Gastrocnemius medialis (tissue), 4 donors: ENCODE data around the gene PKIB. TPM values are rescaled to one million over a fixed set of nuclear protein-coding genes. Genes with fewer than 3 reads are reported as not detected.
"Not testable (repeated sequence)": the region's sequence is repeated elsewhere in the genome, so short reads cannot be mapped to it uniquely, and the experiment has no call there.

ENCODE experiments used
- ATAC-seq, 2 donors: fragments of 150-250 bp; one replicate each; pipeline ENCODE4 v1.9.1; 2016
- DNase-seq, 2 donors: peaks; one replicate each; pipeline ENCODE4 v3.0.0-alpha.2; 2019
- H3K27ac ChIP-seq, 4 donors: fragments of 200-600 bp; sonication (generic); 1 replicate in 1 of 4; 2 replicates in 3 of 4; pipeline ENCODE4 v1.5.1; 2016 to 2018; ENCODE audit warnings: mild to moderate bottlenecking in 2 of 4, moderate library complexity in 1 of 4
- H3K27me3 ChIP-seq, 3 donors: fragments of 200-600 bp; sonication (generic) in 2 of 3; 1 replicate in 1 of 3; 2 replicates in 2 of 3; pipeline versions ENCODE4 v1.5.1 to v1.6.0; 2016 to 2019; ENCODE audit warnings: mild to moderate bottlenecking in 1 of 3, moderate library complexity in 1 of 3
- H3K36me3 ChIP-seq, 2 donors: fragments of 200-600 bp; sonication (generic) in 1 of 2; one replicate each; pipeline ENCODE4 v1.5.1; 2017 to 2018
- H3K4me1 ChIP-seq, 2 donors: fragments of 200-600 bp; sonication (generic) in 1 of 2; one replicate each; pipeline ENCODE4 v1.5.1; 2016 to 2017; ENCODE audit warnings: mild to moderate bottlenecking in 2 of 2
- H3K4me3 ChIP-seq, 4 donors: fragments of 200-600 bp; sonication (generic) in 3 of 4; 1 replicate in 1 of 4; 2 replicates in 3 of 4; pipeline ENCODE4 v1.5.1; 2016 to 2019; ENCODE audit warnings: mild to moderate bottlenecking in 2 of 4
- H3K9me3 ChIP-seq, 3 donors: fragments of 200-600 bp; sonication (generic) in 2 of 3; 1 replicate in 1 of 3; 2 replicates in 2 of 3; pipeline ENCODE4 v1.5.1; 2016 to 2019
- CTCF ChIP-seq, 5 experiments: fragments of 450-650 bp in 3 of 5; fragments of 200-600 bp in 2 of 5; sonication (generic) in 2 of 5; IDR thresholded peaks in 4 of 5; conservative IDR thresholded peaks in 1 of 5; 1 replicate in 4 of 5; 2 replicates in 1 of 5; pipeline ENCODE4 v1.5.1; 2016 to 2019; ENCODE audit warnings: antibody characterized with exemption in 5 of 5, mild to moderate bottlenecking in 3 of 5, moderate library complexity in 3 of 5
- POLR2A ChIP-seq, 2 donors: fragments of 450-650 bp; IDR thresholded peaks; one replicate each; pipeline ENCODE4 v1.6.1; 2017; ENCODE audit warnings: antibody characterized with exemption in 2 of 2, mild to moderate bottlenecking in 2 of 2, moderate library complexity in 2 of 2
- in situ Hi-C, 4 donors: fragments of 200-750 bp; cut with MboI; loops; one replicate each; pipeline versions ENCODE4 v1.15.0 to v1.8.0; 2017; ENCODE audit warnings: low sequenced_read_pairs in 4 of 4
- intact Hi-C: fragments of 100-400 bp; cut with DNase I; formaldehyde crosslinking; loops from one replicate; pipeline ENCODE4 v1.15.1; 2023; ENCODE audit warnings: low total_unique reads
- total RNA-seq, 4 donors: library from RNA; depleted of rRNA; stranded (reverse); fragments of >200 nt; gene quantifications; one replicate each; pipeline versions ENCODE4 v1.1.0 to v1.2.3, GENCODE V29; 2016

The PKIB gene
- total RNA-seq, 4 donors from 2014 or later: 0.64 to 1.1 (median 0.97) TPM

DNA sequence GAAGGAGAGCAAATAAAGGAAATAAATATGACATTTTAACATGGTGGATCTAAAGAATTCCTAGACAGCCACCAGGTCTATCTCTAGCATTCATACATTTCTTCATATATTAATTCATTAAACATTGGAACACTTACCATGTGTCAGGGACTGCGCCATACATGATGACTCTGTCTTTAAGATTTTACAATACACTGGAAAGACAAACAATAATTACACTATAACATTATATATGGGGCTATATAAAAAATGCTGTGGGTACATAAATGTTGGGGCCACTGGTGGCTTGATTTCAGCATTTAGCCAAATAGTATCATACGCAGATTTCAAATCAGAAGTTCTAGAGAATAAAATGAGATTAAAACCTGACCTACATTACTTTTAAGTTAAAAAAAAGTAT is 33.3 kb upstream of the PKIB start:
- Histone ChIP-seq H3K36me3 (no peaks in the 10 kb centered on the region), H3K27me3 (no peaks in the 10 kb centered on the region), H3K9me3 (no peaks in the 10 kb centered on the region), H3K4me3 (no peak overlapping the region), H3K4me1 (no peaks in the 10 kb centered on the region), H3K27ac (no peak overlapping the region)
- no peak for TF ChIP-seq POLR2A (IDR thresholded peaks at IDR 0.05)
- DNase-seq: no peak
- in situ Hi-C loops: no loop called here
- ATAC-seq: no peak
- intact Hi-C loops: no loop called here

DNA sequence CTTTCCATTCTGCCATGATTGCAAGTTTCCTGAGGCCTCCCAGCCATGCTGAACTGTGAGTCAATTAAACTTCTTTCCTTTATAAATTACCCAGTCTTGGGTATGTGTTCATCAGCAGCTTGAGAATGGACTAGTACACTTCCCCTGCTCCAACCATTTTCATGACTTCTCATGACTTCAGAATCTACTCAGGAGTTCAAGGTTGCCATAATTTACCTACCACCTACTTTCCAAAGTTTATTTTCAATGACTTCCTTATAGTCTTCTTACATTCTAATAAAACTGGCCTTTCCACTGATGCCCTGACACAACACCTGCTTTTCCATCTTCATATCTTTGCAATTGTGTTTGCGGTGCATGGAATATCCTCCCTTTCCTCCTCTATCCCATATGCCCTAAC is 31.2 kb upstream of the PKIB start:
- H3K4me1 ChIP-seq: no peaks in the 10 kb centered on the region
- intact Hi-C loops: no loop called here
- TF ChIP-seq CTCF (IDR thresholded peaks at IDR 0.05 in 4 of 5, conservative IDR thresholded peaks at IDR 0.05 in 1 of 5) (no peak), POLR2A (IDR thresholded peaks at IDR 0.05) (no peak)

DNA sequence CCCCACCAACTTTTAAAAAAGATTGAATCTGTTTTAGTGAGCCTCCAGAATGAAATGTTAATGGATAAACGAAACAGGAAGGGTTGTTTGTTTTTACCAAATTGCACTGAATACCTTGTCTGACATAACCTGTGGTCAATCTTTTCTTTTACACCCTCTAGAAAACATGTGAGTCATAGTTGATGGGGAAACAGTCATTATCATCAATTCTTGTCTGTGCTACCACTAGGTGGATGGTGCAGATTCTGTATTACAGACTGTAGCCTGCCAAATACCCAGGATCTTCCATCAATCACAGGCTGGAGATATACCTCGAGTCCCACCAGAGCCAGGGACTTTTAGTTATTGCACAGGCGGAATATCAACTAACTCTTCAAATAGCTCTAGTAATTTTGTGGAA is 29.5 kb upstream of the PKIB start:
- Histone ChIP-seq H3K4me1 (no peaks in the 10 kb centered on the region), H3K9me3 (no peaks in the 10 kb centered on the region), H3K27me3 (no peaks in the 10 kb centered on the region), H3K4me3 (no peak overlapping the region), H3K36me3 (no peaks in the 10 kb centered on the region), H3K27ac (no peak overlapping the region)
- DNase-seq (no peak), ATAC-seq (no peak)
- intact Hi-C loops: no loop called here
- in situ Hi-C loops: no loop called here
- no peak for TF ChIP-seq POLR2A (IDR thresholded peaks at IDR 0.05)
- TF ChIP-seq CTCF (IDR thresholded peaks at IDR 0.05 in 4 of 5, conservative IDR thresholded peaks at IDR 0.05 in 1 of 5): no peak

More for the DNA sequence above, 31.2 kb upstream of the PKIB start:
- ATAC-seq (no peak), DNase-seq (no peak)
- no peak overlapping the region for H3K27ac ChIP-seq
- H3K27me3 ChIP-seq: no peaks in the 10 kb centered on the region
- in situ Hi-C loops: no loop called here
- no peaks in the 10 kb centered on the region for H3K36me3 ChIP-seq
- H3K9me3 ChIP-seq: no peaks in the 10 kb centered on the region
- H3K4me3 ChIP-seq: no peak overlapping the region

GRCh38 chr6:122589115-122589514 is 21.1 kb upstream of the PKIB start:
- intact Hi-C loops: no loop called here

GRCh38 chr6:122598295-122598694 is 11.9 kb upstream of the PKIB start:
- H3K27me3 ChIP-seq, DNase-seq, H3K36me3 ChIP-seq, intact Hi-C loops, H3K4me3 ChIP-seq, in situ Hi-C loops, H3K27ac ChIP-seq, H3K9me3 ChIP-seq, H3K4me1 ChIP-seq, ATAC-seq: not testable (repeated sequence)

More at GRCh38 chr6:122589115-122589514, 21.1 kb upstream of the PKIB start:
- Histone ChIP-seq H3K4me3 (no peak overlapping the region), H3K27ac (no peak overlapping the region), H3K4me1 (no peaks in the 10 kb centered on the region), H3K9me3 (no peaks in the 10 kb centered on the region), H3K27me3 (no peaks in the 10 kb centered on the region), H3K36me3 (no peaks in the 10 kb centered on the region)
- ATAC-seq (no peak), DNase-seq (no peak)
- in situ Hi-C loops: no loop called here
- TF ChIP-seq CTCF (IDR thresholded peaks at IDR 0.05 in 4 of 5, conservative IDR thresholded peaks at IDR 0.05 in 1 of 5): no peak
- no peak for TF ChIP-seq POLR2A (IDR thresholded peaks at IDR 0.05)

DNA sequence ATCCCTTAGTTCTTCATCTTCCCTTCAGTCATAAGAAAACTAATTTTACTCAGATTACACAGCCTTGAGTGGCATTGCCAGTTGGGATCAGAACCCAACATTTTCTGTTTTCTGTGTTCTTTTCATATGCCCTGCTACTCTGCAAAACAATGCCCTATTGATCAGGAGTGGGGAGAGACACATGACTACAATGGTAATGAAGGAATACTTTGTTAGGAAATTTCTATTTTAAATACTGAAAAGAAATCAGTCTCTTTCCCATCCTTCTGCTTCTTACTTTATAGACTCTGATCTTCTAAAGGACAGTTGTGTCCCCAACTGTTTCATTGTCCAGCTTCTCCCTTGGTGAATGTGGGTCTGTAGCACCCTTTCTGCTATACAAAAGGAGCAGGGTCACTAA is 5.5 kb upstream of the PKIB start:
- Histone ChIP-seq H3K4me1 (no peaks in the 10 kb centered on the region), H3K27ac (no peak overlapping the region), H3K9me3 (no peaks in the 10 kb centered on the region), H3K4me3 (no peak overlapping the region), H3K36me3 (no peaks in the 10 kb centered on the region), H3K27me3 (no peaks in the 10 kb centered on the region)
- no peak for DNase-seq
- intact Hi-C loops: no loop called here
- no peak for ATAC-seq
- in situ Hi-C loops: no loop called here
- no peak for TF ChIP-seq CTCF (IDR thresholded peaks at IDR 0.05 in 4 of 5, conservative IDR thresholded peaks at IDR 0.05 in 1 of 5)
- no peak for TF ChIP-seq POLR2A (IDR thresholded peaks at IDR 0.05)
